HEK293 (cell line): Measurements from ENCODE around the gene PFN1.

Experiments
- BCL11A ChIP-seq: fragments of 450-650 bp; formaldehyde crosslinking; IDR thresholded peaks from 2 replicates; pipeline ENCODE4 v1.5.1; 2016; ENCODE audit warnings: low read depth, missing biosample characterization, missing genetic modification characterization
- GLI2 ChIP-seq: fragments of 450-650 bp; formaldehyde crosslinking; IDR thresholded peaks from 2 replicates; pipeline ENCODE4; 2017; ENCODE audit warnings: missing biosample characterization, missing genetic modification characterization, low read depth, borderline replicate concordance
- IKZF3 ChIP-seq: fragments of 450-650 bp; IDR thresholded peaks from 2 replicates; pipeline ENCODE4 v1.5.0; 2018; ENCODE audit warnings: missing biosample characterization, mild to moderate bottlenecking, missing genetic modification characterization, moderate library complexity
- KLF1 ChIP-seq: fragments of 450-650 bp; formaldehyde crosslinking; IDR thresholded peaks from 2 replicates; pipeline ENCODE4 v1.5.1; 2016; ENCODE audit warnings: missing biosample characterization, missing genetic modification characterization
- KLF7 ChIP-seq: fragments of 450-650 bp; formaldehyde crosslinking; IDR thresholded peaks from 2 replicates; pipeline ENCODE4 v1.5.1; 2016; ENCODE audit warnings: missing biosample characterization, missing genetic modification characterization, borderline replicate concordance
- KLF8 ChIP-seq: fragments of 450-650 bp; formaldehyde crosslinking; IDR thresholded peaks from 2 replicates; pipeline ENCODE4 v1.5.1; 2016; ENCODE audit warnings: missing biosample characterization, missing genetic modification characterization
- SETDB1 ChIP-seq: IDR thresholded peaks from one replicate; pipeline ENCODE4 v1.6.1; 2017; ENCODE audit warnings: mild to moderate bottlenecking, low read length, moderate library complexity, mixed read lengths; ENCODE audit not compliant: insufficient read length
- SP3 ChIP-seq: fragments of 450-650 bp; formaldehyde crosslinking; IDR thresholded peaks from 2 replicates; pipeline ENCODE4 v1.5.1; 2016; ENCODE audit warnings: missing biosample characterization, missing genetic modification characterization
- ZBTB17 ChIP-seq: fragments of 450-650 bp; formaldehyde crosslinking; IDR thresholded peaks from 2 replicates; pipeline ENCODE4 v1.5.1; 2016; ENCODE audit warnings: missing biosample characterization, missing genetic modification characterization
- ZIC2 ChIP-seq: fragments of 450-650 bp; formaldehyde crosslinking; IDR thresholded peaks from 2 replicates; pipeline ENCODE4 v1.5.1; 2016; ENCODE audit warnings: missing biosample characterization, missing genetic modification characterization
- ZNF114 ChIP-seq: fragments of 450-650 bp; formaldehyde crosslinking; IDR thresholded peaks from 2 replicates; pipeline ENCODE4 v1.5.0; 2017; ENCODE audit warnings: missing biosample characterization, missing genetic modification characterization
- ZNF155 ChIP-seq: fragments of 450-650 bp; formaldehyde crosslinking; IDR thresholded peaks from 2 replicates; pipeline ENCODE4 v1.5.1; 2016; ENCODE audit warnings: missing biosample characterization, missing genetic modification characterization
- ZNF274 ChIP-seq, 2 experiments: fragments of 200-500 bp in 1 of 2; fragments of 450-650 bp in 1 of 2; sonication (Bioruptor generic) in 1 of 2; formaldehyde crosslinking in 1 of 2; IDR thresholded peaks; 2 replicates each; pipeline versions ENCODE4 v1.5.1 to v1.6.1; 2014 to 2016; ENCODE audit warnings: borderline replicate concordance in 1 of 2, inconsistent platforms in 1 of 2, low read length in 1 of 2, missing biosample characterization in 1 of 2, missing genetic modification characterization in 1 of 2
- ZNF394 ChIP-seq: fragments of 450-650 bp; formaldehyde crosslinking; IDR thresholded peaks from 2 replicates; pipeline ENCODE4 v1.5.1; 2016; ENCODE audit warnings: missing biosample characterization, missing genetic modification characterization, mild to moderate bottlenecking, moderate library complexity, borderline replicate concordance
- ZNF423 ChIP-seq: fragments of 450-650 bp; formaldehyde crosslinking; IDR thresholded peaks from 2 replicates; pipeline ENCODE4 v1.5.1; 2016; ENCODE audit warnings: missing biosample characterization, missing genetic modification characterization
- ZNF521 ChIP-seq: fragments of 450-650 bp; formaldehyde crosslinking; IDR thresholded peaks from 2 replicates; pipeline ENCODE4 v1.5.1; 2017; ENCODE audit warnings: missing biosample characterization, mild to moderate bottlenecking, missing genetic modification characterization
- ZNF530 ChIP-seq: fragments of 450-650 bp; formaldehyde crosslinking; IDR thresholded peaks from 2 replicates; pipeline ENCODE4 v1.5.1; 2016; ENCODE audit warnings: low read depth, missing biosample characterization, missing genetic modification characterization
- ZNF560 ChIP-seq: fragments of 450-650 bp; formaldehyde crosslinking; IDR thresholded peaks from 2 replicates; pipeline ENCODE4 v1.5.1; 2017; ENCODE audit warnings: missing biosample characterization, missing genetic modification characterization, borderline replicate concordance
- ZNF654 ChIP-seq: fragments of 450-650 bp; formaldehyde crosslinking; IDR thresholded peaks from 2 replicates; pipeline ENCODE4 v1.5.1; 2016; ENCODE audit warnings: low read depth, missing biosample characterization, missing genetic modification characterization
- TF ChIP-seq, protein P1 (sequence below): fragments of 450-650 bp; formaldehyde crosslinking; IDR thresholded peaks from 2 replicates; pipeline ENCODE4 v1.5.1; 2016; ENCODE audit warnings: missing biosample characterization, missing genetic modification characterization
- TF ChIP-seq, protein P2 (sequence below): fragments of 450-650 bp; formaldehyde crosslinking; IDR thresholded peaks from 2 replicates; pipeline ENCODE4 v1.5.1; 2016; ENCODE audit warnings: missing biosample characterization, missing genetic modification characterization
- TF ChIP-seq, protein P3 (sequence below): fragments of 450-650 bp; formaldehyde crosslinking; IDR thresholded peaks from 2 replicates; pipeline ENCODE4 v1.5.1; 2016; ENCODE audit warnings: missing biosample characterization, missing genetic modification characterization, borderline replicate concordance

Gene PFN1

DNA sequence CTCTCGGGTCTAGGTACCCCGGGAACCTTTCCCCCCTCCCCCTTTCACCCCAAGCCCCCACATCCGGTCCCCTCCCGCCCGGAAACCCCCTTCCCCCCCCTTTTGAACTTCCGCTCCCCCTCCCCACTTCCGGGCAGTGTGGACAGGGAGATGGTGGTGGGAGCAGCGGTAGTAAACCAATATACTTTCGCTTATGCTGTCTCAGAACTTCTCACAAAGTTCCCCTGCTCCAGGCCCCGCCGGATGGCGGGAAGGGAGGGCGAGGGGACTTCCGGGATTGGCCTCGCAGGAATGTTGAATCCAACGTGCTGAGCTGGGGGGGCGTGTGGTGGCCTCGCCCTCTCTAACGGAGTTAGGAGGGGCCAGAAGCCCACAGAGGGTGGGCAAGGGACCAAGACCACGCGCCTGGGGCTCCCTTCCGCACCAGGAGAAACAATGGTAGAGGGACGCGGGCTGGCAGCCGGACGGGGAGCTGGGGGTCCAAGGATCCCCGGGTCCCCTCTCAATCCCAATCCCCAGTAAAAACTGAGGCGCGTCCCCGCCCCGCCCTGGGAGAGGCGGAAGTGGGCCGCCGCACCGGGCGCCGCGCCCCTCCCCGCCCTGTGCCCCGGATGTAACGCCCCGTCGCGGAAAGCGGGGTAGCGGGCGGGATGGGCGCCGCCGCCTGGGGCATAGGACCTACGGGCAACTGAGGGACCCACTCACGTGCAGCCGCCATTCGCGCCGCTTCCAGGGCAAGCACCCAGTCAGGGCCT is 742 bp downstream of the PFN1 start (continued):
- TF ChIP-seq ZNF114 (tag by site-specific recombination) = no peak
- TF ChIP-seq ZNF560 (tag by site-specific recombination) = no peak
- TF ChIP-seq, protein P1, sequence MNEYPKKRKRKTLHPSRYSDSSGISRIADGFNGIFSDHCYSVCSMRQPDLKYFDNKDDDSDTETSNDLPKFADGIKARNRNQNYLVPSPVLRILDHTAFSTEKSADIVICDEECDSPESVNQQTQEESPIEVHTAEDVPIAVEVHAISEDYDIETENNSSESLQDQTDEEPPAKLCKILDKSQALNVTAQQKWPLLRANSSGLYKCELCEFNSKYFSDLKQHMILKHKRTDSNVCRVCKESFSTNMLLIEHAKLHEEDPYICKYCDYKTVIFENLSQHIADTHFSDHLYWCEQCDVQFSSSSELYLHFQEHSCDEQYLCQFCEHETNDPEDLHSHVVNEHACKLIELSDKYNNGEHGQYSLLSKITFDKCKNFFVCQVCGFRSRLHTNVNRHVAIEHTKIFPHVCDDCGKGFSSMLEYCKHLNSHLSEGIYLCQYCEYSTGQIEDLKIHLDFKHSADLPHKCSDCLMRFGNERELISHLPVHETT (tag by site-specific recombination) = no peak
- TF ChIP-seq KLF8 (tag by site-specific recombination) = peak; percentile 96
- TF ChIP-seq ZNF155 (tag by site-specific recombination) = no peak
- no peak for TF ChIP-seq ZNF530
- TF ChIP-seq, protein P2, sequence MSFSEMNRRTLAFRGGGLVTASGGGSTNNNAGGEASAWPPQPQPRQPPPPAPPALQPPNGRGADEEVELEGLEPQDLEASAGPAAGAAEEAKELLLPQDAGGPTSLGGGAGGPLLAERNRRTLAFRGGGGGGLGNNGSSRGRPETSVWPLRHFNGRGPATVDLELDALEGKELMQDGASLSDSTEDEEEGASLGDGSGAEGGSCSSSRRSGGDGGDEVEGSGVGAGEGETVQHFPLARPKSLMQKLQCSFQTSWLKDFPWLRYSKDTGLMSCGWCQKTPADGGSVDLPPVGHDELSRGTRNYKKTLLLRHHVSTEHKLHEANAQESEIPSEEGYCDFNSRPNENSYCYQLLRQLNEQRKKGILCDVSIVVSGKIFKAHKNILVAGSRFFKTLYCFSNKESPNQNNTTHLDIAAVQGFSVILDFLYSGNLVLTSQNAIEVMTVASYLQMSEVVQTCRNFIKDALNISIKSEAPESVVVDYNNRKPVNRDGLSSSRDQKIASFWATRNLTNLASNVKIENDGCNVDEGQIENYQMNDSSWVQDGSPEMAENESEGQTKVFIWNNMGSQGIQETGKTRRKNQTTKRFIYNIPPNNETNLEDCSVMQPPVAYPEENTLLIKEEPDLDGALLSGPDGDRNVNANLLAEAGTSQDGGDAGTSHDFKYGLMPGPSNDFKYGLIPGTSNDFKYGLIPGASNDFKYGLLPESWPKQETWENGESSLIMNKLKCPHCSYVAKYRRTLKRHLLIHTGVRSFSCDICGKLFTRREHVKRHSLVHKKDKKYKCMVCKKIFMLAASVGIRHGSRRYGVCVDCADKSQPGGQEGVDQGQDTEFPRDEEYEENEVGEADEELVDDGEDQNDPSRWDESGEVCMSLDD (tag by site-specific recombination) = peak; percentile 68; the same call in 1 of the 2 replicates
- TF ChIP-seq, protein P3, sequence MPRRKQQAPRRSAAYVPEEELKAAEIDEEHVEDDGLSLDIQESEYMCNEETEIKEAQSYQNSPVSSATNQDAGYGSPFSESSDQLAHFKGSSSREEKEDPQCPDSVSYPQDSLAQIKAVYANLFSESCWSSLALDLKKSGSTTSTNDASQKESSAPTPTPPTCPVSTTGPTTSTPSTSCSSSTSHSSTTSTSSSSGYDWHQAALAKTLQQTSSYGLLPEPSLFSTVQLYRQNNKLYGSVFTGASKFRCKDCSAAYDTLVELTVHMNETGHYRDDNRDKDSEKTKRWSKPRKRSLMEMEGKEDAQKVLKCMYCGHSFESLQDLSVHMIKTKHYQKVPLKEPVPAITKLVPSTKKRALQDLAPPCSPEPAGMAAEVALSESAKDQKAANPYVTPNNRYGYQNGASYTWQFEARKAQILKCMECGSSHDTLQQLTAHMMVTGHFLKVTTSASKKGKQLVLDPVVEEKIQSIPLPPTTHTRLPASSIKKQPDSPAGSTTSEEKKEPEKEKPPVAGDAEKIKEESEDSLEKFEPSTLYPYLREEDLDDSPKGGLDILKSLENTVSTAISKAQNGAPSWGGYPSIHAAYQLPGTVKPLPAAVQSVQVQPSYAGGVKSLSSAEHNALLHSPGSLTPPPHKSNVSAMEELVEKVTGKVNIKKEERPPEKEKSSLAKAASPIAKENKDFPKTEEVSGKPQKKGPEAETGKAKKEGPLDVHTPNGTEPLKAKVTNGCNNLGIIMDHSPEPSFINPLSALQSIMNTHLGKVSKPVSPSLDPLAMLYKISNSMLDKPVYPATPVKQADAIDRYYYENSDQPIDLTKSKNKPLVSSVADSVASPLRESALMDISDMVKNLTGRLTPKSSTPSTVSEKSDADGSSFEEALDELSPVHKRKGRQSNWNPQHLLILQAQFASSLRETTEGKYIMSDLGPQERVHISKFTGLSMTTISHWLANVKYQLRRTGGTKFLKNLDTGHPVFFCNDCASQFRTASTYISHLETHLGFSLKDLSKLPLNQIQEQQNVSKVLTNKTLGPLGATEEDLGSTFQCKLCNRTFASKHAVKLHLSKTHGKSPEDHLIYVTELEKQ (tag by site-specific recombination) = no peak
- TF ChIP-seq SP3 = peak; percentile 91
- TF ChIP-seq KLF1 = peak; percentile 97
- TF ChIP-seq SETDB1 = no peak
- TF ChIP-seq ZNF423 (tag by site-specific recombination) = peak; percentile 17; the same call in 1 of the 2 replicates
- TF ChIP-seq KLF7 (tag by site-specific recombination) = peak; percentile 68
- no peak for TF ChIP-seq GLI2 (tag by site-specific recombination)
- no peak for TF ChIP-seq ZNF274 (IDR thresholded peaks at IDR 0.05; ENCODE audit: low read length)
- TF ChIP-seq ZNF274 (tag by site-specific recombination; IDR thresholded peaks at IDR 0.05; ENCODE audit: borderline replicate concordance) = no peak
- TF ChIP-seq ZNF394 (tag by site-specific recombination) = 0 out of 2 replicates have a peak, but pooled peaks have one; percentile 26
- TF ChIP-seq IKZF3 (tag by site-specific recombination) = peak; percentile 48; the same call in 1 of the 2 replicates
- TF ChIP-seq ZNF521 = no peak
- TF ChIP-seq ZNF654 (tag by site-specific recombination) = no peak
- no peak for TF ChIP-seq ZIC2 (tag by site-specific recombination)
- TF ChIP-seq ZBTB17 = no peak
- TF ChIP-seq BCL11A (tag by site-specific recombination) = 0 out of 2 replicates have a peak, but pooled peaks have one; percentile 13
